Liver (tissue), 9 donors: ENCODE results near the gene SMIM24. TPM values are rescaled to one million over a fixed set of nuclear protein-coding genes. Genes with fewer than 3 reads are reported as not detected.

Experiments used
- DNase-seq: peaks from one replicate; pipeline ENCODE4 v3.0.0-alpha.2; 2017; ENCODE audit warnings: low spot score
- H3K27ac ChIP-seq, 2 donors: one replicate each; pipeline ENCODE4 v1.7.0; 2013; ENCODE audit warnings: inconsistent platforms in 2 of 2, low read length in 2 of 2, control low read depth in 1 of 2, low read depth in 1 of 2, mild to moderate bottlenecking in 1 of 2
- H3K27me3 ChIP-seq, 4 donors: one replicate each; pipeline versions ENCODE4 v1.6.1 to v1.7.0; 2013; ENCODE audit warnings: low read length in 3 of 4, inconsistent platforms in 1 of 4, mild to moderate bottlenecking in 1 of 4, moderate library complexity in 1 of 4; ENCODE audit not compliant: control insufficient read depth in 4 of 4, insufficient read depth in 4 of 4
- H3K36me3 ChIP-seq, 4 donors: one replicate each; pipeline versions ENCODE4 v1.6.1 to v1.7.0; 2013; ENCODE audit warnings: low read length in 3 of 4, mild to moderate bottlenecking in 3 of 4, low read depth in 1 of 4, moderate library complexity in 1 of 4; ENCODE audit not compliant: control insufficient read depth in 4 of 4, insufficient read depth in 3 of 4
- H3K4me1 ChIP-seq, 4 donors: one replicate each; pipeline versions ENCODE4 v1.6.1 to v1.7.0; 2013; ENCODE audit warnings: low read length in 3 of 4, mild to moderate bottlenecking in 3 of 4, moderate library complexity in 1 of 4; ENCODE audit not compliant: control insufficient read depth in 4 of 4, insufficient read depth in 4 of 4
- H3K4me3 ChIP-seq, 3 donors: one replicate each; pipeline versions ENCODE4 v1.6.1 to v1.7.0; 2013; ENCODE audit warnings: low read length in 3 of 3, control low read depth in 1 of 3, low read depth in 1 of 3, mild to moderate bottlenecking in 1 of 3
- H3K9ac ChIP-seq, 2 donors: one replicate each; pipeline ENCODE4 v1.7.0; 2013; ENCODE audit warnings: low read length in 2 of 2, mild to moderate bottlenecking in 2 of 2, moderate library complexity in 2 of 2, control low read depth in 1 of 2, low read depth in 1 of 2
- H3K9me3 ChIP-seq, 4 donors: one replicate each; pipeline versions ENCODE4 v1.6.1 to v1.7.0; 2013; ENCODE audit warnings: low read length in 3 of 4; ENCODE audit not compliant: control insufficient read depth in 4 of 4
- ATF3 ChIP-seq: IDR thresholded peaks from 2 replicates; pipeline ENCODE4 v1.6.1; 2016; ENCODE audit warnings: antibody characterized with exemption
- CTCF ChIP-seq: fragments of 150-350 bp; IDR thresholded peaks from 2 replicates; pipeline ENCODE4 v1.5.1; 2017; ENCODE audit warnings: improper control_type of control experiment, low read depth, low read length; ENCODE audit not compliant: missing input control
- EGR1 ChIP-seq, 2 donors: IDR thresholded peaks; 2 replicates each; pipeline ENCODE4 v1.6.1; 2016 to 2018; ENCODE audit warnings: antibody characterized with exemption in 2 of 2, low read depth in 2 of 2
- FOXA1 ChIP-seq: IDR thresholded peaks from 2 replicates; pipeline ENCODE4 v1.6.1; 2016; ENCODE audit warnings: antibody characterized with exemption
- FOXA2 ChIP-seq: IDR thresholded peaks from 2 replicates; pipeline ENCODE4 v1.6.1; 2016; ENCODE audit warnings: antibody characterized with exemption
- GABPA ChIP-seq, 2 donors: IDR thresholded peaks in 1 of 2; conservative IDR thresholded peaks in 1 of 2; 2 replicates each; pipeline ENCODE4 v1.6.1; 2016; ENCODE audit warnings: antibody characterized with exemption in 2 of 2, mild to moderate bottlenecking in 1 of 2, moderate library complexity in 1 of 2
- HNF4A ChIP-seq, 2 donors: conservative IDR thresholded peaks; 2 replicates each; pipeline ENCODE4 v1.6.1; 2016; ENCODE audit warnings: antibody characterized with exemption in 2 of 2, mild to moderate bottlenecking in 2 of 2
- HNF4G ChIP-seq: IDR thresholded peaks from 2 replicates; pipeline ENCODE4 v1.6.1; 2016; ENCODE audit warnings: antibody characterized with exemption
- JUND ChIP-seq, 2 donors: IDR thresholded peaks; 2 replicates each; pipeline ENCODE4 v1.6.1; 2016; ENCODE audit warnings: antibody characterized with exemption in 2 of 2
- MAX ChIP-seq: IDR thresholded peaks from 2 replicates; pipeline ENCODE4 v1.6.1; 2016; ENCODE audit warnings: antibody characterized with exemption
- NR2F2 ChIP-seq: IDR thresholded peaks from 2 replicates; pipeline ENCODE4 v1.6.1; 2016; ENCODE audit warnings: antibody characterized with exemption
- RAD21 ChIP-seq, 2 donors: IDR thresholded peaks; 2 replicates each; pipeline ENCODE4 v1.6.1; 2016; ENCODE audit warnings: antibody characterized with exemption in 2 of 2, mild to moderate bottlenecking in 2 of 2
- REST ChIP-seq: IDR thresholded peaks from 2 replicates; pipeline ENCODE4 v1.6.1; 2016; ENCODE audit warnings: antibody characterized with exemption, mild to moderate bottlenecking
- RXRA ChIP-seq, 2 donors: IDR thresholded peaks; 2 replicates each; pipeline ENCODE4 v1.6.1; 2017 to 2018; ENCODE audit warnings: antibody characterized with exemption in 2 of 2, mild to moderate bottlenecking in 1 of 2
- SP1 ChIP-seq: IDR thresholded peaks from 2 replicates; pipeline ENCODE4 v1.6.1; 2018; ENCODE audit warnings: antibody characterized with exemption, mild to moderate bottlenecking
- TAF1 ChIP-seq: conservative IDR thresholded peaks from 2 replicates; pipeline ENCODE4 v1.6.1; 2016; ENCODE audit warnings: antibody characterized with exemption, mild to moderate bottlenecking
- YY1 ChIP-seq: IDR thresholded peaks from 2 replicates; pipeline ENCODE4 v1.6.1; 2016; ENCODE audit warnings: antibody characterized with exemption, mild to moderate bottlenecking
- ZBTB33 ChIP-seq: IDR thresholded peaks from 2 replicates; pipeline ENCODE4 v1.6.1; 2016; ENCODE audit warnings: antibody characterized with exemption
- WGBS: extraction: QIAGEN DNeasy Blood & Tissue Kit; methylation state at CpG from one replicate; pipeline ENCODE4 v1.1.7; 2013; 5-methylcytosine and 5-hydroxymethylcytosine counted together
- polyA plus RNA-seq, 2 donors: library from polyadenylated mRNA; stranded (reverse) in 1 of 2; unstranded in 1 of 2; fragments of 200-250 nt in 1 of 2; fragments of >200 nt in 1 of 2; fragmentation: Nextera tagmentation in 1 of 2; extraction: Ambion mirVana in 1 of 2; gene quantifications; one replicate each; pipeline versions ENCODE4 v1.2.1 to v1.2.3, GENCODE V29; 2013 to 2015
- total RNA-seq, 2 donors: library from RNA; depleted of rRNA; stranded (reverse); fragments of >200 nt; gene quantifications; one replicate each; pipeline ENCODE4 v1.2.3, GENCODE V29; 2014
- donor health status: healthy.
- donor health status: healthy.
- donor health status: healthy.
- donor health status: healthy.
- donor health status: healthy.

SMIM24 gene
- total and polyA plus RNA-seq, 4 donors: 0.17 to 13.7 (median 2.8) TPM

GRCh38 chr19:3491396-3492119 lies 11.2 kb upstream of the SMIM24 start:
- Histone ChIP-seq H3K4me3 (no peak overlapping the region), H3K36me3 (peaks cover 0 to 30% (median 12%) of the 10 kb centered on the region in 4 donors), H3K27ac (no peak overlapping the region), H3K27me3 (no peaks in the 10 kb centered on the region), H3K9ac (no peak overlapping the region), H3K9me3 (no peaks in the 10 kb centered on the region), H3K4me1 (no peaks in the 10 kb centered on the region)
- 98% methylated on average over 55 of the region's 55 CpGs for WGBS
- DNase-seq: no peak
- TF ChIP-seq RXRA (IDR thresholded peaks at IDR 0.05) (no peak), REST (no peak), HNF4A (conservative IDR thresholded peaks at IDR 0.05) (no peak), JUND (IDR thresholded peaks at IDR 0.05) (no peak), HNF4G (no peak), NR2F2 (no peak), SP1 (no peak), RAD21 (IDR thresholded peaks at IDR 0.05) (no peak), ZBTB33 (no peak), FOXA2 (no peak), TAF1 (no peak), YY1 (no peak), ATF3 (no peak)

- Histone ChIP-seq H3K27me3 (peaks cover 0 to 2% (median 0%) of the 10 kb centered on the region in 4 donors), H3K27ac (no peak within 1 kb of the TSS), H3K36me3 (no peaks in the 10 kb centered on the region), H3K4me1 (no peaks in the 10 kb centered on the region), H3K9ac (no peak within 1 kb of the TSS), H3K4me3 (no peak within 1 kb of the TSS), H3K9me3 (no peaks in the 10 kb centered on the region)
- WGBS: 80% methylated on average over 33 of the region's 33 CpGs
- no peak for DNase-seq
- no peak for TF ChIP-seq GABPA (IDR thresholded peaks at IDR 0.05 in 1 of 2, conservative IDR thresholded peaks at IDR 0.05 in 1 of 2)
- TF ChIP-seq HNF4G: no peak
- no peak for TF ChIP-seq EGR1 (IDR thresholded peaks at IDR 0.05; ENCODE audit: low read depth in 2 of 2)
- TF ChIP-seq MAX: no peak
- TF ChIP-seq RAD21 (IDR thresholded peaks at IDR 0.05): no peak
- TF ChIP-seq YY1: no peak
- no peak for TF ChIP-seq RXRA (IDR thresholded peaks at IDR 0.05)
- TF ChIP-seq TAF1: no peak
- TF ChIP-seq REST: no peak
- TF ChIP-seq HNF4A (conservative IDR thresholded peaks at IDR 0.05): no peak
- TF ChIP-seq ATF3: no peak
- TF ChIP-seq JUND (IDR thresholded peaks at IDR 0.05): no peak
- no peak for TF ChIP-seq CTCF
- TF ChIP-seq FOXA1: no peak
These were observed 2.9 kb upstream of the SMIM24 start, which contains the start of gene SMIM44 for GRCh38 chr19:3483226-3483628. TSS of gene SMIM44 (minus strand) at chr19:3483441. CDS start at chr19:3483403, 38 bp downstream.
